CD4-positive, alpha-beta T cell treated with Interleukin-17A for 4 hours (primary cell): ENCODE results near the gene FBXO46.
A peak's percentile ranks its signal among the peaks of the same experiment; 100 is the strongest.

ENCODE experiments used
- DNase-seq: peaks from one replicate; pipeline ENCODE4 v3.0.0-alpha.2; 2020; ENCODE audit warnings: mixed read lengths

FBXO46 gene

DNA sequence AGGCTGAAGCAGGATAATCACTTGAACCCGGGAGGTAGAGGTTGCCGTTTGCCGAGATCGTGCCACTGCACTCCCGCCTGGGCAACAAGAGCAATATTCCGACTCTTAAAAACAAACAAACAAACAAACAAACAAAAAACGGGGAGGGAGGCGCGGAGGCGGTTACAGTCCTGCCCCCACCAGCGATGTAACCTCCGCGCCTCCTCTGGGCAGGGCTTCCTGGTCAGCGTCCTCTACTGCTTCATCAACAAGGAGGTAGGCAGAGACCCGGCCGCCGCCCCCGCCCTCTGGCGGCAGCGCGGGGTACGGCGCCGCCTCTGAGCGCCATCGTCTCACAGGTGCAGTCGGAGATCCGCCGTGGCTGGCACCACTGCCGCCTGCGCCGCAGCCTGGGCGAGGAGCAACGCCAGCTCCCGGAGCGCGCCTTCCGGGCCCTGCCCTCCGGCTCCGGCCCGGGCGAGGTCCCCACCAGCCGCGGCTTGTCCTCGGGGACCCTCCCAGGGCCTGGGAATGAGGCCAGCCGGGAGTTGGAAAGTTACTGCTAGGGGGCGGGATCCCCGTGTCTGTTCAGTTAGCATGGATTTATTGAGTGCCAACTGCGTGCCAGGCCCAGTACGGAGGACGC lies 49.2 kb downstream of the FBXO46 start:
- peak; percentile 88 for DNase-seq

DNA sequence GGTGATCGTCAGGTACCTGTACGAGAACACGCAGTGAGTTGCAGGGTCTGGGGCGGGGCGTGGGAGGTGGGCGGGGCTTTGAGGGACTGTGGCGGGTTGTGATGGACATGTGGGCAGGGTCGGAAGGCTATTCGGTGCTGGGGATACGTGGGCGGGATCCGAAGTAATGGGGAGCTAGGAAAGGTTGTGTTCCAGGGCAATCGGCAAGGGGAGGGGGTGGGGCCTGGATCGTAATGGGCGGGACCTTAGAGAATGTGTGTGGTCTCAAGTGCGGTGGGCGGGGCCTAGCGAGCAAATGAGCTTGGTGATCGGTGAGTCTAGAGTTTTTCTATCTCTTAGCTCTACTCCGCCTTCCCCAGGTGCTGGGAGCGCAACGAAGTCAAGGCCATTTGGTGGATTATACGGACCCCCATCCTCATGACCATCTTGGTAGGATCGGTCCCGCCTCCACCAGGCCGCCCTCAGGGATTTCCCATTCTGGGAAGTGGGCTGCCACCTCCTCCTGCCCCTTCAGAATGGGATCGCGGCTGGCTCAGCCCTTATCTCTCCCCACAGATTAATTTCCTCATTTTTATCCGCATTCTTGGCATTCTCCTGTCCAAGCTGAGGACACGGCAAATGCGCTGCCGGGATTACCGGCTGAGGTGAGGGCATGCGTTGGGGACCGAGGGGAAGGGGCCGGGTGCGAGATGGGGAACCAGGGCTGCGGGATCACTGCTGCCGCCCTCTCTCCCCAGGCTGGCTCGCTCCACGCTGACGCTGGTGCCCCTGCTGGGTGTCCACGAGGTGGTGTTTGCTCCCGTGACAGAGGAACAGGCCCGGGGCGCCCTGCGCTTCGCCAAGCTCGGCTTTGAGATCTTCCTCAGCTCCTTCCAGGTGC lies 53.1 kb downstream of the FBXO46 start:
- DNase-seq, result peak; percentile 94

DNA sequence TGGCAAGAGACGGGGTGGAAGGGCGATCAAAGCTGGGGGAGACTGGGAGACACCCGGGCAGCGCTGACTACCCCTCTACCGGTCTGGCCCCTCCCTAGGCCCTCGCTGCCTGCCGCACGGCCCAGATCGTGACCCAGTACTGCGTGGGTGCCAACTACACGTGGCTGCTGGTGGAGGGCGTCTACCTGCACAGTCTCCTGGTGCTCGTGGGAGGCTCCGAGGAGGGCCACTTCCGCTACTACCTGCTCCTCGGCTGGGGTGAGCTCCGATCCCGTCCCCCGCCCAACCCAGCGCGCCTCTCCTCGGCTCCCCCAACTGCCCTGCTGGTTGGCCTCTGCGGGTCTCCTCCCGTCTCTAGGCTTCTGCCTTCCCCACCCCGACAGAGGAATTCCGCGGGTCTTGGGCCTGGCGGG lies 53.8 kb downstream of the FBXO46 start:
- DNase-seq, result peak; percentile 69

DNA sequence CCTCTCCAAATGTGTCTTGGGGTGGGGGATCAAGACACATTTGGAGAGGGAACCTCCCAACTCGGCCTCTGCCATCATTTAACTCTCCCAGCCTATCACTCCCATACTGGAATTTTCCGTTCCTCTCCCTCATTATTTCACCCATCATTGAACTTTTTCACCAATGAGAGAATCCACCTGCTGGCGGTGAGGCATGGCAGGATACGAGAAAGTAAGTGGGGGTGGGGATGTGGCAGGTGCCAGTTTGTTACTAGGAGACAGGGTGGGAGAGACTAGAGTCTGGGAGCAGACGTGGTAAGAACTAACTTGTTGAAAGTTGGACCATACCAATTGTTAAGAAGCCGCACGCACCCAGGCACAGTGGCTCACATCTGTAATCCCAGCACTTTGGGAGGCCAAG lies 55.8 kb downstream of the FBXO46 start:
- no peak for DNase-seq

DNA sequence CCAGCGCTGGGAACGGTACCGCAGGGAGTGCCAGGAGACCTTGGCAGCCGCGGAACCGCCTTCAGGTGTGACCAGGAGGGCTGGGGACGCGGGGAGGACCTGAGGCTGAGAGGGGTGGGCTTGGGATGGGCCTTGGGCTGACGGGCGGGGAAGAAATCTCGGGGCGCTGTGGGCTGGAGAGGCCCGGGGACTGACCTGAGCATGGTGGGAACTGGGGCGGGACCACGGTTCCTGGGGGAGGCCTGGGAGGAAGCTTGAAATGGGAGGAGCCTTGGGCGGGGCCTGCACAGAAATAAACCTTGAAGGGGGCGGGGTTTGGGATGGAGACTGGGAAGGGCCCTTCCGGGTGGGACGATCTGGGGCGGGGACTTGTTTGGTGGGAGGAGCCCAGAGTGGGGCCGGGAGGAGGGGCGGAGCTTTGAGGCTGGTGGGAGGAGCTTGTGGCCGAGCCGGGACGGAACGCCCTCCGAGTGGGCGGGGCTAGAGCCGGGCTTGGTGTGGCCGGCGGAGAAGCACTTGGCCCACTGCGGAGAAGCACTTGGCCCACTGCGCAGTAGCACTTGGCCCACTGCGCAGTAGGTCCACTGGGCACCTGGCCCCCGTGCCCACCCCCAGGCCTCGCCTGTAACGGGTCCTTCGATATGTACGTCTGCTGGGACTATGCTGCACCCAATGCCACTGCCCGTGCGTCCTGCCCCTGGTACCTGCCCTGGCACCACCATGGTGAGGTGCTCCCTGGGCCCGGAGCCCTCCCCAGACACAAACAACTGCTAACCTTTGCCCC lies 59.8 kb downstream of the FBXO46 start:
- DNase-seq, result peak; percentile 50

DNA sequence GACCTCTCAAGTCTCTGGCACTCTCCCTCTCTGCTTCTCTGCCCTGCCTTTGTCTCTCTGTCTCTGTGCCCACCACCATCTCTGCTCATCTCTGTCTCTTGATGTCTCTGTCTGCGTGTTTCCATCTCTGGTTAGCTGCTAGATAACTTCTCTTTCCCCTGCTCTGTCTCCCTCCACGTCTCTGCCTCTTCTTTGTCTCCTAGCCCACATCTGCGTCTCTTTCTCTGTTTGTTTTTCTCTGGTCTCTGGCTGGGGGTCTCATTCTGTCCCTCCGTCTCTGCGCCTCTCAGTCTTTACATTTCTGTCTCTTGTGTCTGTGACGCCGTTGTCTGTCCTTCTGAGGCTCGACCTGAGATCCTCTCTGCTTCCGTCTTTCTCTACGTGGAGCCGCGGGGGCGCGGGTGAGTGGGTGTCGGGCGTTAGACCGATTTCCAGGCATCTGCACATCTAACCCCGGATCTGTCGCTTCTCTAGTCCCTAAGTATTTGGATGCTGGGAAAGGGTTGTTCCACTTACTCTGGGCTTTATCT lies 62.3 kb downstream of the FBXO46 start:
- DNase-seq, result peak; percentile 50

DNA sequence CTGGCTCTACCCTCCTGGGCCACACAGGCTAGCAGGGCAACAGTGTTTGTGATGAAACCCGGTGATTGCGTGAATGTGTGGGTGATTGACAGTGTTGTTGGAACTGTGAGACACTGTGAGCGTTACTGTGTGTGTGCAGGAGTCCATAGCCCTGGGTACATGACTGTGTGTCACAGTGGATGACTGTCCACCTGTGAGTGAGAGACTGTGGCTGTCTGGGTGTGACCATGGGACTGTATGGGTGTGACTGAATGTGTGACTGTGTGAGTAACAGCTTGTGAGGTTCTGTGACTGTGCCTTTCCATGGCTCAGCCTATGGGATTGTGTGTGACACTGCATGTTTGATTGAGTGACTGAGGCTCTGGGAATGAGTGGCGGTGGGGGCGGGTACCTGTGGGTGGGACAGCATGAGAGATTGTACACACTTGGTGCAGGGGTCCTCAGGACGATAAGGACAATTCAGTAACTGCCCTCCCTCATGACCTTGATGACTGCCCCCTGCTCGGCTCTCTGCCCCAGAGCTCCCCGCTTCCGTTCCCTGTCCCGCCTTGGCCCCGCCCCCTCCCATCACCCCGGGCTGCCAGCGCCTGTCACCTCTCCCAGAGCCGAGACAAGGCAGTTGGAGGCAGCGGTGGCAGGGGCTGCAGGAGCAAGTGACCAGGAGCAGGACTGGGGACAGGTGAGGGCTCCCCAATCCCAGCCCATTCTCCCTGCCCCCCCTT lies 62.9 kb downstream of the FBXO46 start, which contains the start of gene GIPR:
Gene GIPR, plus strand, starts transcription at position 602 of the 722 bp plus-strand sequence. CDS start 1,300 bp downstream, outside the sequence.
- DNase-seq, result peak; percentile 80

DNA sequence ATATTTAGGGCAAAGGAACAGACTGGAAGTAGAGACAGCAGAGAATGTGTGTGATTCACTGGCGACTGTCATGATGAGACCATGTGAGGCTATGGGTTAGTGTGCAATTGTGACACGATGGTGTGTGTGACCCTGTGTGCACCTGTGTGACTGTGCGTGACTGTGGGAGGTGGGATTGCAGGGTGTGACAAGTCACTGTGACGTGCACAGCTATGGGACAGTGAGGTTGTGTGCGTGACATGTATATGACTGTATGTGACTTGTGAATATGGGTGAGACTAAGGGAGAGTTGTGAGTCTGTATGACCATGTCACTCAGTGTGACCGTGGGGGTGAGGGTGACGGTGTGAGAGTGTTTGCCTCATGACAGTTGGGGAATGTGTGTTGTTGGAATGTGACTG lies 66.1 kb downstream of the FBXO46 start:
- no peak for DNase-seq

DNA sequence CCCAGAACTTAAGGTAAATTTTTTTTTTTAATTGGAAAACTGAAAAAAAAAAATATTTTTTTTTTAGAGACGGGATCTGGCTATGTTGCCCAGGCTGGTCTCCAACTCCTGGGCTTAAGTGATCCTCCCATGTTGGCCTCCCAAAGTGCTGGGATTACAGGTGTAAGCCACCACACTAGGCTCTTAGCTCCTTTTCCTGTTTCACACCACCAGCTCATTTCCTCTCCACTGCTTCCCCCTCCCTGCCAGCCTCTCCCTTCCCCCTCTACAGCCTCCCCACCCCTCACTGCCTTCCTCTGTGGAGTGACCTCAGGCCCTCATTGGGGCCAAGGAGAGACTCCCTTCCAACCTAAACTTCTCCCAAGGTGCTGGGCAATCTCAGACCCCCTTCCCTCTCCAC lies 66.9 kb downstream of the FBXO46 start:
- DNase-seq, result no peak

DNA sequence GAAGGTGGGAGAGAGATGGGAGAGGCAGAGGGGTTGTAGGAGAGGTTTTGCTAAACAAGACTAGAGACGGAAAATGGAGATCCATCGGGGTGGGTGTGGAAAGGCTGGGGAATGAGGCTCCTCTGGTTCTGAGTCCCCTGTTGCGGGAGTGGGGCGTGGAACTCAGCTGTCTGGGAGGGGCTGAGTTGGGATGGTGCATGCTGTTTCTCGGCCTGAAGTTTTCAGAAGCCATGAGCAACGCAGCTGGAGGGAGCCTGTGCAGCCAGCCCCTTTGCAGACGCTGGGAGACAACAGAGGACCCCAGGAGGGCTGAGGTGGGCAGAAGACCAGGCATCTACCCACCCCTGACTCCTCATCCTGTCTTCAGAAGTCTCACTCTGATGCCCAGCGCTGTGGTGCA lies 70.1 kb downstream of the FBXO46 start:
- no peak for DNase-seq
